M059J (cell line): Measurements from ENCODE around the gene NEK4. TPM values are rescaled to one million over a fixed set of nuclear protein-coding genes. Genes with fewer than 3 reads are reported as not detected.
"Not testable (repeated sequence)": the region's sequence is repeated elsewhere in the genome, so short reads cannot be mapped to it uniquely, and the experiment has no call there.

Experiments
- DNase-seq: peaks from one replicate; pipeline ENCODE4 v3.0.0-alpha.2; 2012; ENCODE audit warnings: low read depth
- total RNA-seq: library from RNA; depleted of rRNA; stranded (reverse); fragments of >200 nt; shearing (Covaris generic); gene quantifications from 2 replicates; pipeline ENCODE4 v1.2.3, GENCODE V29; 2014

The NEK4 gene
- total RNA-seq, 1 experiment from 2014 or later, result 19.6 TPM

GRCh38 chr3:52731590-52731989 lies 39.1 kb downstream of the NEK4 start:
- DNase-seq, result no peak

- no peak for DNase-seq
Observed at GRCh38 chr3:52730681-52731080, 40.1 kb downstream of the NEK4 start.

GRCh38 chr3:52728753-52729152 lies 42.0 kb downstream of the NEK4 start:
- DNase-seq, result not testable (repeated sequence)

- no peak for DNase-seq
Observed at GRCh38 chr3:52724511-52724910, 46.2 kb downstream of the NEK4 start.

GRCh38 chr3:52723935-52724334 lies 46.8 kb downstream of the NEK4 start:
- no peak for DNase-seq

GRCh38 chr3:52722491-52722890 lies 48.2 kb downstream of the NEK4 start:
- peak; percentile 26 for DNase-seq

GRCh38 chr3:52721730-52722008 lies 49.1 kb downstream of the NEK4 start:
- no peak for DNase-seq

- no peak for DNase-seq
Observed at GRCh38 chr3:52721002-52721729, 49.6 kb downstream of the NEK4 start.

GRCh38 chr3:52719618-52720017 lies 51.1 kb downstream of the NEK4 start:
- no peak for DNase-seq

- no peak for DNase-seq
Observed at GRCh38 chr3:52715714-52716305, 54.9 kb downstream of the NEK4 start.

GRCh38 chr3:52714335-52715302 lies 56.1 kb downstream of the NEK4 start:
- DNase-seq, result no peak

GRCh38 chr3:52712291-52713212 lies 58.2 kb downstream of the NEK4 start:
- DNase-seq, result no peak

- no peak for DNase-seq
Observed at GRCh38 chr3:52710512-52710911, 60.2 kb downstream of the NEK4 start.

- DNase-seq, result no peak
Observed at GRCh38 chr3:52707585-52707984, 63.2 kb downstream of the NEK4 start.

GRCh38 chr3:52705688-52706686 lies 64.8 kb downstream of the NEK4 start, which contains the start of the genes GLT8D1 and SPCS1:
GLT8D1 (minus strand) TSS chr3:52705791; CDS start chr3:52700460, 5,331 bp downstream.
SPCS1 (plus strand) TSS chr3:52706106; CDS start chr3:52706247, 141 bp downstream.
- DNase-seq, result peak; percentile 78

- no peak for DNase-seq
Observed at GRCh38 chr3:52705438-52705687, 65.4 kb downstream of the NEK4 start.

- no peak for DNase-seq
Observed at GRCh38 chr3:52704611-52705437, 65.9 kb downstream of the NEK4 start.

- DNase-seq, result no peak
Observed at GRCh38 chr3:52703341-52703740, 67.4 kb downstream of the NEK4 start.

GRCh38 chr3:52697632-52697965 lies 73.1 kb downstream of the NEK4 start:
- DNase-seq, result no peak
